Measurements from ENCODE around the gene FAM20C.

Gene FAM20C

GRCh38 chr7:248732-249435, 56.5 kb downstream of the FAM20C start:
- Histone ChIP-seq H3K27me3 (no peaks in the 10 kb centered on the region), H3K4me1 (ENCODE audit: control insufficient read depth in 1 of 2, insufficient read depth in 1 of 2, low read depth in 1 of 2, low read length in 1 of 2) (no peaks in the 10 kb centered on the region), H3K9me3 (no peaks in the 10 kb centered on the region), H3K4me3 (ENCODE audit: low read depth in 1 of 2, low read length in 1 of 2) (no peak overlapping the region), H3K27ac (no peak overlapping the region), H3K36me3 (no peaks in the 10 kb centered on the region)
- TF ChIP-seq, protein P1, sequence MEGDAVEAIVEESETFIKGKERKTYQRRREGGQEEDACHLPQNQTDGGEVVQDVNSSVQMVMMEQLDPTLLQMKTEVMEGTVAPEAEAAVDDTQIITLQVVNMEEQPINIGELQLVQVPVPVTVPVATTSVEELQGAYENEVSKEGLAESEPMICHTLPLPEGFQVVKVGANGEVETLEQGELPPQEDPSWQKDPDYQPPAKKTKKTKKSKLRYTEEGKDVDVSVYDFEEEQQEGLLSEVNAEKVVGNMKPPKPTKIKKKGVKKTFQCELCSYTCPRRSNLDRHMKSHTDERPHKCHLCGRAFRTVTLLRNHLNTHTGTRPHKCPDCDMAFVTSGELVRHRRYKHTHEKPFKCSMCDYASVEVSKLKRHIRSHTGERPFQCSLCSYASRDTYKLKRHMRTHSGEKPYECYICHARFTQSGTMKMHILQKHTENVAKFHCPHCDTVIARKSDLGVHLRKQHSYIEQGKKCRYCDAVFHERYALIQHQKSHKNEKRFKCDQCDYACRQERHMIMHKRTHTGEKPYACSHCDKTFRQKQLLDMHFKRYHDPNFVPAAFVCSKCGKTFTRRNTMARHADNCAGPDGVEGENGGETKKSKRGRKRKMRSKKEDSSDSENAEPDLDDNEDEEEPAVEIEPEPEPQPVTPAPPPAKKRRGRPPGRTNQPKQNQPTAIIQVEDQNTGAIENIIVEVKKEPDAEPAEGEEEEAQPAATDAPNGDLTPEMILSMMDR (IDR thresholded peaks at IDR 0.05), result no peak

DNA sequence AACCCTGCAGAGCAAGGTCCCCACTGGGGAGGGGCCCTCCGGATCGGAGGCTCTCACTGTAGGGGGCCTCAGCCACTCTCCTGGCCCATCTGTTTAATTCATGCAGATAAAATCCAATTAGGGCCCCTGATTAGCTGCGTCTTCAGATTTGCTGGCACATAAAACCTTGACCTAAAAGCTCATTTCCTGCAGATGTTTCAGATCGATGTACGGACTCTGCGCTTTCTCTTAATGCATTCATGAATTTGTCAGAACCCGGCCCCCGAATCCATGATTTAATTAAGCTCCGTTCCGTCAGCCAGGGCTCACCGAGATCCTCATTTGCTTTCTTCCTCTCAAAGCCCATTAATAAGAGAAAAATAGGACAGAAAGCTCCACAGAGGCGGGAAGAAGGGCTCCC, 57.6 kb downstream of the FAM20C start:
- Histone ChIP-seq H3K9me3 (no peaks in the 10 kb centered on the region), H3K27ac (no peak overlapping the region), H3K4me1 (ENCODE audit: control insufficient read depth in 1 of 2, insufficient read depth in 1 of 2, low read depth in 1 of 2, low read length in 1 of 2) (no peaks in the 10 kb centered on the region), H3K4me3 (ENCODE audit: low read depth in 1 of 2, low read length in 1 of 2) (no peak overlapping the region), H3K36me3 (no peaks in the 10 kb centered on the region), H3K27me3 (no peaks in the 10 kb centered on the region)
- TF ChIP-seq, protein P1 (IDR thresholded peaks at IDR 0.05), result no peak

DNA sequence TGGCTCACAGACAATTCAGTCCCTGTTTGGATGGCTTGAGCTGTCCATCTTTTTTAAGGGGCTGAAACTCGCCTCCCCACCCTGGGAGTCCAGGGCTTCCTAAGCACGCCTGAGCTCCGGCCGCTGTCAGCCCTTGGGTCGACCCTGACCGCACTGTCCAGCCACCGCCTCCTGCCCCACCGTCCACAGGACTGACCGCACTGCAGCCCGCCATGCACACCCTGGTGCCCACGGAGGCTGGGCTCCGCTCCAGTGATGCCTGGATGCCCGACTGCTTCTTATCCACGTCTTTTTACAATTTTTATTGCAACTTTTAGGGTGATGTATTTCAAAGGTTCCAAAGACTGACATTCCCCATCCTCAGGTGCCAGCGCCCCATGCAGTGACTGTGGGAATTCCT, 58.2 kb downstream of the FAM20C start:
- H3K27me3 ChIP-seq, result no peaks in the 10 kb centered on the region
- H3K4me3 ChIP-seq (ENCODE audit: low read depth in 1 of 2, low read length in 1 of 2), result no peak overlapping the region
- TF ChIP-seq, protein P1 (IDR thresholded peaks at IDR 0.05), result no peak
- no peaks in the 10 kb centered on the region for H3K4me1 ChIP-seq (ENCODE audit: control insufficient read depth in 1 of 2, insufficient read depth in 1 of 2, low read depth in 1 of 2, low read length in 1 of 2)
- H3K36me3 ChIP-seq, result no peaks in the 10 kb centered on the region
- no peaks in the 10 kb centered on the region for H3K9me3 ChIP-seq
- no peak overlapping the region for H3K27ac ChIP-seq

DNA sequence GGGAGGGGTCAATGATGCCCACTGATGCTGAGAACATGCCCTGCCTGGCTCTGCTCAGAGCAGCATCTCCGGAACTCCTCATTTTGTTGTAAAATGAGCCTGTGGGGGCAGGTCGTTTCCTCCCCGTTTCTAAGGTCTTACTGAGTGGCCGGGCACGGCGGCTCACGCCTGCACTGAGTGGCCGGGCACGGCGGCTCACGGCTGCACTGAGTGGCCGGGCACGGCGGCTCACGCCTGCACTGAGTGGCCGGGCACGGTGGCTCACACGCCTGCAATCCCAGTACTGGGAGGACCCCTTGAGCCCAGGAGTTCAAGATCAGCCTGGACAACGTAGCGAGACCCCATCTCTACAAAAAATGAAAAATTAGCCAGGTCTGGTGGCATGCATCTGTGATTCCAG, 58.6 kb downstream of the FAM20C start:
- H3K27ac ChIP-seq, result no peak overlapping the region
- no peak overlapping the region for H3K4me3 ChIP-seq (ENCODE audit: low read depth in 1 of 2, low read length in 1 of 2)
- TF ChIP-seq, protein P1 (IDR thresholded peaks at IDR 0.05), result no peak
- H3K36me3 ChIP-seq, result no peaks in the 10 kb centered on the region
- H3K9me3 ChIP-seq, result no peaks in the 10 kb centered on the region
- H3K27me3 ChIP-seq, result no peaks in the 10 kb centered on the region
- H3K4me1 ChIP-seq (ENCODE audit: control insufficient read depth in 1 of 2, insufficient read depth in 1 of 2, low read depth in 1 of 2, low read length in 1 of 2), result no peaks in the 10 kb centered on the region

GRCh38 chr7:251446-252175, 59.2 kb downstream of the FAM20C start:
- H3K4me1 ChIP-seq (ENCODE audit: control insufficient read depth in 1 of 2, insufficient read depth in 1 of 2, low read depth in 1 of 2, low read length in 1 of 2), result no peaks in the 10 kb centered on the region
- H3K4me3 ChIP-seq (ENCODE audit: low read depth in 1 of 2, low read length in 1 of 2), result no peak overlapping the region
- H3K27me3 ChIP-seq, result no peaks in the 10 kb centered on the region
- TF ChIP-seq, protein P1 (IDR thresholded peaks at IDR 0.05), result no peak
- no peaks in the 10 kb centered on the region for H3K36me3 ChIP-seq
- no peaks in the 10 kb centered on the region for H3K9me3 ChIP-seq
- H3K27ac ChIP-seq, result no peak overlapping the region
